ENCODE results near the gene USP22. TPM values are rescaled to one million over a fixed set of nuclear protein-coding genes. Genes with fewer than 3 reads are reported as not detected.

Gene USP22
- total RNA-seq, 4 donors from 2014 or later, result 120 to 258 (median 143) TPM

DNA sequence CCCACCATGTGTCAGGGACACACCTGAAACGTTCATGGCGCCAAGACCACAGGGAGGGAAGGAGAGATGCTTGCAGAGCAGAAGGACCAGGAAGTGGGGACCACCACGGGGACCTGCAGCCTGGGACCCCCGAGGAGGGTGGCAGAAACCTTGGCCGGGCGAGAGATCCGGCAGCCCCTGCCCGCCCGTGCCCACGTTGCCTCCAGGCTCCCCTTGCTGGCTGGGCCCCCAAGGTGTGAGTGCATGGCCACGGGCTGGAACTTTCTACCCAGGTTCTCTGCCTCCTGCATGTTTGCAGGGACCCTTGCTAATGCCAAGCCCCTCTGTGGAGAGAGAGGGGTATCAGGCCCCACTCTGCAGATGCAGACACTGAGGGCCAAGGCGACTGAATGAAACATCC lies 50.4 kb downstream of the USP22 start:
- peaks cover 5 to 14% of the 10 kb centered on the region in 2 donors for H3K4me1 ChIP-seq
- intact Hi-C loops (cut with DNase I; ENCODE audit: low total_unique reads), result loop anchor here (5.0 kb wide), 1 partner anchor 85 kb away; no protein-coding TSS in a partner anchor
- no peak overlapping the region for H3K27ac ChIP-seq
- no peak for TF ChIP-seq POLR2A (IDR thresholded peaks at IDR 0.05)
- TF ChIP-seq, protein P1, sequence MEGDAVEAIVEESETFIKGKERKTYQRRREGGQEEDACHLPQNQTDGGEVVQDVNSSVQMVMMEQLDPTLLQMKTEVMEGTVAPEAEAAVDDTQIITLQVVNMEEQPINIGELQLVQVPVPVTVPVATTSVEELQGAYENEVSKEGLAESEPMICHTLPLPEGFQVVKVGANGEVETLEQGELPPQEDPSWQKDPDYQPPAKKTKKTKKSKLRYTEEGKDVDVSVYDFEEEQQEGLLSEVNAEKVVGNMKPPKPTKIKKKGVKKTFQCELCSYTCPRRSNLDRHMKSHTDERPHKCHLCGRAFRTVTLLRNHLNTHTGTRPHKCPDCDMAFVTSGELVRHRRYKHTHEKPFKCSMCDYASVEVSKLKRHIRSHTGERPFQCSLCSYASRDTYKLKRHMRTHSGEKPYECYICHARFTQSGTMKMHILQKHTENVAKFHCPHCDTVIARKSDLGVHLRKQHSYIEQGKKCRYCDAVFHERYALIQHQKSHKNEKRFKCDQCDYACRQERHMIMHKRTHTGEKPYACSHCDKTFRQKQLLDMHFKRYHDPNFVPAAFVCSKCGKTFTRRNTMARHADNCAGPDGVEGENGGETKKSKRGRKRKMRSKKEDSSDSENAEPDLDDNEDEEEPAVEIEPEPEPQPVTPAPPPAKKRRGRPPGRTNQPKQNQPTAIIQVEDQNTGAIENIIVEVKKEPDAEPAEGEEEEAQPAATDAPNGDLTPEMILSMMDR (IDR thresholded peaks at IDR 0.05 in 4 of 5, conservative IDR thresholded peaks at IDR 0.05 in 1 of 5), result no peak
- in situ Hi-C loops (cut with MboI; ENCODE audit: low sequenced_read_pairs in 4 of 4), result loop anchor here in 1 of 4 donors (10.0 kb wide), 1 partner anchor 48 kb away; no protein-coding TSS in a partner anchor
- no peak for DNase-seq
- no peaks in the 10 kb centered on the region for H3K36me3 ChIP-seq
- ATAC-seq, result no peak
- H3K4me3 ChIP-seq, result peak overlapping the region in 2 of 4 donors; percentile 21 to 34
- no peaks in the 10 kb centered on the region for H3K27me3 ChIP-seq
- H3K9me3 ChIP-seq, result no peaks in the 10 kb centered on the region

DNA sequence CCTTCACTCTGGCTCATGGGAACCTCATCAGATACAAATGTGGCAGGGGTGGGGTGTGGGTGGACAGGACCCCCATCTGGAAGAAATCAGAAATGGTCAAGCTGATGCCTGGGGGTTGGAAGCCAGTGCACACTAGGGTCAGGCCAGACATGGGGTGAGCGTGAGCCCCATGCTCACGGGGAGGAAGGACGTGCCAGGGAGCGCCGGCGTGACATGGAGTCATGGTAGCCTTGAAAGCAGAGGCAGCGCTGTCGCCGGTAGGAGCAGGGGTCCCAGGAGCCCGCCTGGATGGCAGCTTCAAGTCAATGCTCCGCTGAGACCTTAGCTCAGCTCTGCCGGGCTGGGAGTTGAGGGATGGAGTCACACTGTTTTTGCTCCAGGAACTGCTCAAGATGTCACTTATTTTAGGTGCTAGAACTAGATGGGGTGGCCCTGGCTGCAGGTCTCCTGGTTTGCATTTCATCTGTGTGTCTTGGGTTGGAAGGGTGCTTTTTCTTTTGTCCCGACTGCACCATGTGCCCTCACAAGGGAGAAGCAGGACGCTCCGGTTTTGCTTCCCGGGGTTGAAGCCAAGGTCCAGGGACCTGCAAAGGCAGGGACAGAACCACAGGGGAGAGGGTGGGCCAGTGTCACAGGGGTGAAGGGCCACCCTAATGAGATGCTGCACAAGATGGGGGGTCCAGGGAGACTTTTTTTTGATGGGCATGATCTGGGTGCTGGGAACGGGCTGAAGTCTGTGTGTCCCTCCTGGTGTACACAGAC lies 51.4 kb downstream of the USP22 start:
- TF ChIP-seq, protein P1 (IDR thresholded peaks at IDR 0.05 in 4 of 5, conservative IDR thresholded peaks at IDR 0.05 in 1 of 5), result no peak
- TF ChIP-seq POLR2A (IDR thresholded peaks at IDR 0.05), result no peak
- Histone ChIP-seq H3K9me3 (no peaks in the 10 kb centered on the region), H3K27ac (no peak overlapping the region), H3K27me3 (no peaks in the 10 kb centered on the region), H3K4me1 (peaks cover 5% of the 10 kb centered on the region in 2 donors), H3K4me3 (no peak overlapping the region), H3K36me3 (no peaks in the 10 kb centered on the region)
- intact Hi-C loops (cut with DNase I; ENCODE audit: low total_unique reads) (loop anchor here (5.0 kb wide), 1 partner anchor 84 kb away; no protein-coding TSS in a partner anchor), in situ Hi-C loops (cut with MboI; ENCODE audit: low sequenced_read_pairs in 4 of 4) (loop anchor here in 1 of 4 donors (10.0 kb wide), 1 partner anchor 47 kb away; no protein-coding TSS in a partner anchor)
- DNase-seq, result no peak
- no peak for ATAC-seq

DNA sequence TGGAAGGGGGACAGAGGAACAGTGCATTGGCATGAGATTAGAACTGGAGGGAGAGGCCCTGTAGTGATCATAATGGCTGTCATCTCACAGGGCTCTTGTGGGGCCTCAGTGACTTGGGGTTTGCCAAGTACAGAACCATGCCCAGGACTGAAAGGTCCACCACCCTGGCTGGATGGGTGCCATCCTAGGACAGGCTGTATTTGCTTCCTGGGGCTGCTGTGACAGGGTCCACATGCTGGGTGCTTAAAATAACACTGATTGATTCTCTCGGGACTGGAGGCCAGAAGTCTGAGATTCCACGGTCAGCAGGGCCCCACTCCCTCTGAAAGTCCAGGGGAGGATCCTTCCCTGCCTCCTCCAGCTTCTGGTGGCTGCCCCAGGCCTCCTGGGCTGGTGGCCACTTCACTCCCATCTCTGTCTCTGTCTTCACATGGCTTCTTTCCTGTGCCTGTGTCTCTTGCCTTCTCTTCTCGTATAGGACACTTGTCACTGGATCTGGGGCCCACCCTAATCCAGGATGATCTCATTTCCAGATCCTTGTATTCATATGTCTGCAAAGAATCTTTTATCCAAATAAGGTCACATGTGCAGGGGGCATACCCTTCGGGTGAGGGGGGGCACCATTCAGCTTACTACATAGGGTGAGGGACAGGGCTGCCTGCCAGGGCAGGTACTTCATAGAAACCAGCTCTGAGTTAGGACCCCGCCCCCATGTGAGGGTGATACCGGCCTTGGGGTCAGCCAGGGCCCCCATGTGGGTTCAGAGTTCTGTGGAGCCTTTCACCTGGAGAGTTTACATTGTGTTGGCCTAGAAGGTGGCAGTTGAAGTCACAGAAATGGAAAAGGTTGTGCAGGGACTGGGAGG lies 52.6 kb downstream of the USP22 start:
- ATAC-seq (no peak), DNase-seq (no peak)
- H3K27me3 ChIP-seq, result no peaks in the 10 kb centered on the region
- intact Hi-C loops (cut with DNase I; ENCODE audit: low total_unique reads), result loop anchor here (5.0 kb wide), 1 partner anchor 83 kb away; no protein-coding TSS in a partner anchor
- in situ Hi-C loops (cut with MboI; ENCODE audit: low sequenced_read_pairs in 4 of 4), result loop anchor here in 1 of 4 donors (10.0 kb wide), 1 partner anchor 45 kb away; no protein-coding TSS in a partner anchor
- no peaks in the 10 kb centered on the region for H3K36me3 ChIP-seq
- H3K4me1 ChIP-seq, result peaks cover 5% of the 10 kb centered on the region in 2 donors
- H3K27ac ChIP-seq, result no peak overlapping the region
- TF ChIP-seq POLR2A (IDR thresholded peaks at IDR 0.05), result no peak
- TF ChIP-seq, protein P1 (IDR thresholded peaks at IDR 0.05 in 4 of 5, conservative IDR thresholded peaks at IDR 0.05 in 1 of 5), result no peak
- H3K9me3 ChIP-seq, result no peaks in the 10 kb centered on the region
- no peak overlapping the region for H3K4me3 ChIP-seq

DNA sequence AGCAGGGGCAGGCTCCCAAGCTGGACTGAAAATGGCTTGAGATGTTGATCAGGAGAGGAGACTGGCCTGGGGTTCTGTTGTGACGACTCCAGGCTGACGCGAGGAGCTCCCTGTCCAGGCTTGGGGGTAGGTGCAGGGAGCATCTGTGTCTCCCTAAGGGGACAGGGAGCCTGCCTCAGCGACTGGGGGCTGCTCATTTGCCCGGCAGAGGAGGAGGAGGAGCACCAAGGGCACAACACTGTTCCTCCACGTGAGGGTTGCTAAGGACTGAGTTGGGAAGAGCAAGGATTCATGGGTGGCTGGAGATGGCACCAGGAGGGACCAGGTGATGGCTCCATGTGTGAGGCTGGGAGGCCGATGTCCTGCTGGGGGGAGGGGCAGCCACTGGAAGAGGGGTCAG lies 53.3 kb downstream of the USP22 start:
- TF ChIP-seq, protein P1 (IDR thresholded peaks at IDR 0.05 in 4 of 5, conservative IDR thresholded peaks at IDR 0.05 in 1 of 5), result no peak
- no peak for TF ChIP-seq POLR2A (IDR thresholded peaks at IDR 0.05)
- in situ Hi-C loops (cut with MboI; ENCODE audit: low sequenced_read_pairs in 4 of 4), result no loop called here
- no peaks in the 10 kb centered on the region for H3K9me3 ChIP-seq
- DNase-seq (no peak), ATAC-seq (no peak)
- no peaks in the 10 kb centered on the region for H3K27me3 ChIP-seq
- peaks cover 5% of the 10 kb centered on the region in 2 donors for H3K4me1 ChIP-seq
- no peaks in the 10 kb centered on the region for H3K36me3 ChIP-seq
- no peak overlapping the region for H3K27ac ChIP-seq
- H3K4me3 ChIP-seq, result no peak overlapping the region
- intact Hi-C loops (cut with DNase I; ENCODE audit: low total_unique reads), result no loop called here

Data from gastrocnemius medialis (tissue), 4 donors.